ENCODE results near the gene NRG3. TPM values are rescaled to one million over a fixed set of nuclear protein-coding genes. Genes with fewer than 3 reads are reported as not detected.

Gene NRG3
- total and polyA plus RNA-seq, 12 donors: 0.46 to 3.8 (median 1.3) TPM

- intact Hi-C loops (cut with DNase I): no loop called here
- TF ChIP-seq POLR2A (IDR thresholded peaks at IDR 0.05): no peak
- no peak for TF ChIP-seq CTCF (IDR thresholded peaks at IDR 0.05)
- DNase-seq: no peak
- no peak overlapping the region for H3K4me3 ChIP-seq
- H3K9me3 ChIP-seq (replicated peaks in 1 of 3): no peaks in the 10 kb centered on the region
- no peaks in the 10 kb centered on the region for H3K36me3 ChIP-seq (replicated peaks in 1 of 2)
- H3K27ac ChIP-seq: no peak overlapping the region
- H3K27me3 ChIP-seq: no peaks in the 10 kb centered on the region
- H3K4me1 ChIP-seq (replicated peaks in 1 of 2): no peaks in the 10 kb centered on the region
- WGBS, 4 donors: 71 to 83% (median 77%) methylated on average over 16 of the region's 16 CpGs
Measured at GRCh38 chr10:82358486-82359099, 483.6 kb downstream of the NRG3 start.

GRCh38 chr10:82361256-82361655 is 486.3 kb downstream of the NRG3 start:
- intact Hi-C loops (cut with DNase I): no loop called here
- DNase-seq: no peak

GRCh38 chr10:82377608-82378007 is 502.6 kb downstream of the NRG3 start:
- DNase-seq: peak in 3 of 7 donors; percentile 6 to 24 (median 18)
- peak in 3 of 6 experiments; percentile 19 to 30 (median 22) for TF ChIP-seq CTCF (IDR thresholded peaks at IDR 0.05)
- TF ChIP-seq POLR2A (IDR thresholded peaks at IDR 0.05): no peak
- intact Hi-C loops (cut with DNase I): no loop called here
- Histone ChIP-seq H3K27ac (no peak overlapping the region), H3K36me3 (replicated peaks in 1 of 2) (no peaks in the 10 kb centered on the region), H3K4me3 (no peak overlapping the region), H3K9me3 (replicated peaks in 1 of 3) (no peaks in the 10 kb centered on the region), H3K4me1 (replicated peaks in 1 of 2) (no peaks in the 10 kb centered on the region), H3K27me3 (no peaks in the 10 kb centered on the region)
- WGBS, 4 donors: 45 to 51% (median 50%) methylated on average over 4 of the region's 4 CpGs

More at GRCh38 chr10:82361256-82361655, 486.3 kb downstream of the NRG3 start:
- H3K36me3 ChIP-seq (replicated peaks in 1 of 2): no peaks in the 10 kb centered on the region
- H3K4me3 ChIP-seq: no peak overlapping the region
- no peak for TF ChIP-seq POLR2A (IDR thresholded peaks at IDR 0.05)
- no peak for TF ChIP-seq CTCF (IDR thresholded peaks at IDR 0.05)
- no peak overlapping the region for H3K27ac ChIP-seq
- H3K9me3 ChIP-seq (replicated peaks in 1 of 3): peaks cover 0 to 1% (median 0%) of the 10 kb centered on the region in 3 donors
- H3K4me1 ChIP-seq (replicated peaks in 1 of 2): no peaks in the 10 kb centered on the region
- H3K27me3 ChIP-seq: no peaks in the 10 kb centered on the region
- 14 to 47% (median 23%) methylated on average over 1 of the region's 1 CpG for WGBS, 4 donors

- Histone ChIP-seq H3K27ac (no peak overlapping the region), H3K4me3 (no peak overlapping the region), H3K9me3 (replicated peaks in 1 of 3) (no peaks in the 10 kb centered on the region), H3K27me3 (no peaks in the 10 kb centered on the region), H3K4me1 (replicated peaks in 1 of 2) (no peaks in the 10 kb centered on the region), H3K36me3 (replicated peaks in 1 of 2) (no peaks in the 10 kb centered on the region)
- 0 to 17% (median 4%) methylated on average over 2 of the region's 2 CpGs for WGBS, 4 donors
- DNase-seq: peak; percentile 58 to 80 (median 75)
- TF ChIP-seq POLR2A (IDR thresholded peaks at IDR 0.05) (no peak), CTCF (IDR thresholded peaks at IDR 0.05) (no peak)
- intact Hi-C loops (cut with DNase I): no loop called here
Measured at GRCh38 chr10:82378146-82378545, 503.2 kb downstream of the NRG3 start.
